ENCODE measurements around the gene MFAP3.
"Not testable (repeated sequence)": the region's sequence is repeated elsewhere in the genome, so short reads cannot be mapped to it uniquely, and the experiment has no call there.

GRCh38 chr5:154018919-154019318, 19.8 kb upstream of the MFAP3 start:
- not testable (repeated sequence) for TF ChIP-seq CTCF, POLR2A (IDR thresholded peaks at IDR 0.05)

All from lower leg skin (tissue), 3 donors.